ENCODE measurements around the gene CHRM2.

GRCh38 chr7:136912339-136912738 is 43.9 kb downstream of the CHRM2 start:
- TF ChIP-seq RAD21 (conservative IDR thresholded peaks at IDR 0.05) (no peak), EP300 (conservative IDR thresholded peaks at IDR 0.05; ENCODE audit: poor library complexity, severe bottlenecking) (no peak), TAF1 (IDR thresholded peaks at IDR 0.05; ENCODE audit: low read depth) (no peak)

Data from neural cell (in vitro differentiated cells).